C4-2B (cell line): ENCODE data around the gene SPON1.

Experiments used
- ZFX ChIP-seq: fragments of 450-650 bp; IDR thresholded peaks from 2 replicates; pipeline ENCODE4 v1.6.1; 2017
- TF ChIP-seq, protein P1 (sequence below): fragments of 450-650 bp; conservative IDR thresholded peaks from 2 replicates; pipeline ENCODE4 v1.5.1; 2017; ENCODE audit warnings: mild to moderate bottlenecking

DNA sequence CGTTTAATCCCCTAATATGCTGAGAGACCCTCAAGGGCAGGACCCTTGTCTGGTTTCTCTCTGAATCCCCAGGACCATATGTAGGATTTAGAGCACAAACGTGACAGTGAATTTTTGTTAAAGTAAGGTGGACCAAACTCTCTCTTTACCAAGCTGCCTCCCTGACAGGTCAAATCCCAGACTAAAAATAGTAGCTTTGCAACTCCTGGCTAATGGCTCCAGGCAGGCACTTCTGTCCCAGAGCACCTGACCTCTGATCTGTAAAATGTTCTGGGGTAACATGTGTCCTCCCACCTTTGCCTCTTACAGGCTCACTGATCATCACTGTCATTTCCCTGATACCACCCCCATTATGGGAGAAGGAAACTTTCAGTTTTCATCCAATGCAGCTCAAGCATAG is 152.3 kb downstream of the SPON1 start:
- TF ChIP-seq, protein P1, sequence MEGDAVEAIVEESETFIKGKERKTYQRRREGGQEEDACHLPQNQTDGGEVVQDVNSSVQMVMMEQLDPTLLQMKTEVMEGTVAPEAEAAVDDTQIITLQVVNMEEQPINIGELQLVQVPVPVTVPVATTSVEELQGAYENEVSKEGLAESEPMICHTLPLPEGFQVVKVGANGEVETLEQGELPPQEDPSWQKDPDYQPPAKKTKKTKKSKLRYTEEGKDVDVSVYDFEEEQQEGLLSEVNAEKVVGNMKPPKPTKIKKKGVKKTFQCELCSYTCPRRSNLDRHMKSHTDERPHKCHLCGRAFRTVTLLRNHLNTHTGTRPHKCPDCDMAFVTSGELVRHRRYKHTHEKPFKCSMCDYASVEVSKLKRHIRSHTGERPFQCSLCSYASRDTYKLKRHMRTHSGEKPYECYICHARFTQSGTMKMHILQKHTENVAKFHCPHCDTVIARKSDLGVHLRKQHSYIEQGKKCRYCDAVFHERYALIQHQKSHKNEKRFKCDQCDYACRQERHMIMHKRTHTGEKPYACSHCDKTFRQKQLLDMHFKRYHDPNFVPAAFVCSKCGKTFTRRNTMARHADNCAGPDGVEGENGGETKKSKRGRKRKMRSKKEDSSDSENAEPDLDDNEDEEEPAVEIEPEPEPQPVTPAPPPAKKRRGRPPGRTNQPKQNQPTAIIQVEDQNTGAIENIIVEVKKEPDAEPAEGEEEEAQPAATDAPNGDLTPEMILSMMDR, result no peak
- TF ChIP-seq ZFX, result no peak
